ENCODE measurements around the gene PEX16.

Gene PEX16

DNA sequence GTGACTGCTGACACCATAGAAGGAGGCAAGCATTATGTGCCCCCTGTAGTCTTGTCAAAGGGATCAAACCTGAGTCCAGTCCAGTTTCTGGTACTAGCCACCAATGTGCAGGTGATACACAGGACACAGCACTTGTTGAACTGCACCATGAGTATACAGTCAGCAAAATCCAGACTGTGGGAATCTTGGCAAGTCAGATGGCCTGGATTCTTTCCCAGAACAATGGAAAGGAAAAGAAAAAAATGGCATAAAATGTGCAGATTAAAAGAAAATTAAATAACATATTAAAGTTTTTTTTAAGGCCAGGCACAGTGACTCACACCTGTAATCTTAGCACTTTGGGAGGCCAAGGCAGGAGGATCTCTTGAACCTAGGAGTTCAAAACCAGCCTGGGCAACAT lies 53.6 kb downstream of the PEX16 start:
- H3K27ac ChIP-seq = no peak overlapping the region
- TF ChIP-seq, protein P1, sequence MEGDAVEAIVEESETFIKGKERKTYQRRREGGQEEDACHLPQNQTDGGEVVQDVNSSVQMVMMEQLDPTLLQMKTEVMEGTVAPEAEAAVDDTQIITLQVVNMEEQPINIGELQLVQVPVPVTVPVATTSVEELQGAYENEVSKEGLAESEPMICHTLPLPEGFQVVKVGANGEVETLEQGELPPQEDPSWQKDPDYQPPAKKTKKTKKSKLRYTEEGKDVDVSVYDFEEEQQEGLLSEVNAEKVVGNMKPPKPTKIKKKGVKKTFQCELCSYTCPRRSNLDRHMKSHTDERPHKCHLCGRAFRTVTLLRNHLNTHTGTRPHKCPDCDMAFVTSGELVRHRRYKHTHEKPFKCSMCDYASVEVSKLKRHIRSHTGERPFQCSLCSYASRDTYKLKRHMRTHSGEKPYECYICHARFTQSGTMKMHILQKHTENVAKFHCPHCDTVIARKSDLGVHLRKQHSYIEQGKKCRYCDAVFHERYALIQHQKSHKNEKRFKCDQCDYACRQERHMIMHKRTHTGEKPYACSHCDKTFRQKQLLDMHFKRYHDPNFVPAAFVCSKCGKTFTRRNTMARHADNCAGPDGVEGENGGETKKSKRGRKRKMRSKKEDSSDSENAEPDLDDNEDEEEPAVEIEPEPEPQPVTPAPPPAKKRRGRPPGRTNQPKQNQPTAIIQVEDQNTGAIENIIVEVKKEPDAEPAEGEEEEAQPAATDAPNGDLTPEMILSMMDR (conservative IDR thresholded peaks at IDR 0.05) = no peak

DNA sequence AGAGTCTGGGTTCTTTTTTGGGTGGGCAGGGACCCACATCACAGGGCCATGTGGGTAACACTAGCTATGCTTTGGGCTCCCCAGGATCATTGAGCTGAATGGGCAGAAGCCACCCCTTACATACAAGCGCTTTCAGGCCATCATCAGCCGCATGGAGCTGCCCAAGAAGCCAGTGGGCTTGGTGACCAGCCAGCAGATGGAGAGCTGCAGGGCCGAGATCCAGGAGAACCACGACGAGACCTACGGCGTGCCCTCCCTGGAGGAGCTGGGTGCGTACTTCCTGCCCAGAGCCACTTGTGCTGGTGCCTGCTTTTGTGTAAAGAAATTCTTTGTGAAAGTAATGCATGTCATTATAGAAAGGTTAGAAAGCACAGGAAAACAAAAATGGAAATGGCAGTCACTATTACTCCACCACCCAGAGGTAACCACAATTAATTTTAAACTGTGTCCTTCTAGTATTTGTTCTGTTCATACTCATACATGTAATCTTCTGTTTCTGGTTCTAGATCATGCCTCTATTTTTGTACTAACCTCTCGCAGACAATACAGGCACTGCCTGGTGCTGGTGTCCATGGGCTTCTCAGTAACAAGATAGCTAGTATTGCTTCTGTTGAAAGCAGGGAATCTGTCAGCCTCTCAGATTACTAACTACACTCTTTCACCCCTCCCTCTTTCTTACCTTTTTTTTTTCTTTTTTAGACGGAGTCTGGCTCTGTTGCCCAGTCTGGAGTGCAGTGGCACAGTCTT lies 56.7 kb downstream of the PEX16 start:
- TF ChIP-seq, protein P1 (conservative IDR thresholded peaks at IDR 0.05) = no peak
- no peak overlapping the region for H3K27ac ChIP-seq

DNA sequence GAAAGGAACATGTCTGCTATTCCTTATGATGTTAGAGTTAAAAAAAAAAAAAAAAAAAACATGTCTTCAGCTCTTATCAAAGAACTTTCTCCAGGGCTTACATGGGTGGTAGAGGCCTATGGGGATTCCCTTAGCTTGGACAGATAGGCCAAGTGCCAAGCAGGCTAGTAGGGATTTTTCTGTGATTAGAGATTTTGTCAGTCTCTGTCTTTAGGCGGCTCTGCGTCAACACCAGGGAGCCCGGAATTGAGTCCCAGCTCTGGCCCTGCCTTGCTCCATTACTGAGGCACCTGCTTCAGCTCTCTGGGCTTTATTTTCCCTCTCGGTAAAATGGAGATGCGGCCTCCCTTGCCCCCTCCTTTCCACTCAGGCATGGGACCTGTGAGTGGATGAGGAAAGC lies 57.3 kb downstream of the PEX16 start:
- TF ChIP-seq, protein P1 (conservative IDR thresholded peaks at IDR 0.05) = no peak
- H3K27ac ChIP-seq = peak overlapping the region; percentile 50

Measured in VCaP (cell line).